ENCODE results near the gene ZNF529.

ZNF529 gene

DNA sequence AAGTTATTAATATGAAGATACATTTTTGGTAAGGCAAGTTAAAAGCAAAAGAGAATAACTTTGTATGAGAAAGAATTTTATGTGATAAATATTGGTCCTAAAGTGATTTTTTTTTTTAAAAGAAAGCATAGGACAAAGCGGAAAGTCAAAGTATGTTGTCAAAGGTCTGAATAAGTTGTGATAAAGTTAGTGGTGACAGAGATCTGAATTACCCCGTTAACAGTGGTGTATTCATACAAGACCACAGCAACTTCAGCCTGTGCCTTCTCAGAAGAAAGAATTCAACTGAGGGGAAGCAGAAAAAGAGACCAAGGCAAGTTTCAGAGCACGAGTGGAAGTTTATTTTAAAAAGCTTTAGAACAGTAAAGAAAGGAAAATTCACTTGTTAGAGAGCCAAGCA lies 64.8 kb downstream of the ZNF529 start:
- no peak overlapping the region for H3K9ac ChIP-seq (ENCODE audit: low read length)
- no peaks in the 10 kb centered on the region for H3K4me1 ChIP-seq (ENCODE audit: control insufficient read depth, insufficient read depth, low read length)
- no peak overlapping the region for H3K27ac ChIP-seq (ENCODE audit: low read depth, low read length)
- no peak overlapping the region for H3K4me3 ChIP-seq (ENCODE audit: low read depth, low read length)
- peaks cover 65% of the 10 kb centered on the region for H3K9me3 ChIP-seq (ENCODE audit: control insufficient read depth, insufficient read depth, low read depth, low read length)
- H3K36me3 ChIP-seq (ENCODE audit: control insufficient read depth, insufficient read depth, low read length) = peaks cover 12% of the 10 kb centered on the region
- H3K27me3 ChIP-seq (ENCODE audit: control insufficient read depth, insufficient read depth, low read length) = no peaks in the 10 kb centered on the region

DNA sequence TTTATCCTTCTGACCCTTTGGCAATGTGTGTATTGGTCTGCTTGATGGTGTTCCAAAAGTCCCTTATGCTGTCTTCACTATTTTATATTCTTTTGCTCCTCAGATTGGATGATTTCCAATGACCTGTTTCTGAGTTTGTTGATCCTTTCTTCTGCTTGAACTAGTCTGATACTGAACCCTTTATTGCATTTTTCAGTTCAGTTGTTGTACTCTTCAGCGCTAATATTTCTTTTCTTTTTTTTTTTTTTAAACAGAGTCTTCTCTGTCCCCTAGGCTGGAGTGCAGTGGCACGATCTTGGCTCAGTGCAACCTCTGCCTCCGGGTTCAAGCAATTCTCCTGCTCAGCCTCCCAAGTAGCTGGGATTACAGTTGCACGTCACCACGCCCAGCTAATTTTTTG lies 71.1 kb downstream of the ZNF529 start:
- Histone ChIP-seq H3K9me3 (ENCODE audit: control insufficient read depth, insufficient read depth, low read depth, low read length) (peaks cover 71% of the 10 kb centered on the region), H3K9ac (ENCODE audit: low read length) (no peak overlapping the region), H3K27me3 (ENCODE audit: control insufficient read depth, insufficient read depth, low read length) (no peaks in the 10 kb centered on the region), H3K36me3 (ENCODE audit: control insufficient read depth, insufficient read depth, low read length) (no peaks in the 10 kb centered on the region), H3K4me1 (ENCODE audit: control insufficient read depth, insufficient read depth, low read length) (no peaks in the 10 kb centered on the region), H3K27ac (ENCODE audit: low read depth, low read length) (no peak overlapping the region), H3K4me3 (ENCODE audit: low read depth, low read length) (no peak overlapping the region)

DNA sequence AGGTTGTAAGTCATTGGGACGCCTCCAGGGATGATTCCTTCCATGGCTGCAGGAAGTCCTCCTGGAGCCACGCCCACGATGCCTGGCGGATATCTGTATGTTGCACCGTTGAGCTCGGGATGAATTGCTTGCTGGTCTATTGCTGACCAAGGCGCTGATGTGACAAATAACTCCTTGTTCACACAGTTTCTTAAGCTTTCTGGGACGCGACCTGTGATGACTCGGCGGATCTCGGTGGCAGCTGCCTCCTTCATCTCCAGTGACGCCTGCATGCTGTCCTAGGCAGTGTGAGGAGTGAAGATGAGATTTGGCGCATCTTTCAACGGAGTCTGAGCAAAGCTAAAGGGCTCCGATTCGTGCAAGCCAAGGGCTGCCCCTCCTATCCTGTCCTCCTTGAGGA lies 76.1 kb downstream of the ZNF529 start:
- H3K27me3 ChIP-seq (ENCODE audit: control insufficient read depth, insufficient read depth, low read length) = no peaks in the 10 kb centered on the region
- H3K36me3 ChIP-seq (ENCODE audit: control insufficient read depth, insufficient read depth, low read length) = no peaks in the 10 kb centered on the region
- no peaks in the 10 kb centered on the region for H3K4me1 ChIP-seq (ENCODE audit: control insufficient read depth, insufficient read depth, low read length)
- no peak overlapping the region for H3K4me3 ChIP-seq (ENCODE audit: low read depth, low read length)
- H3K9me3 ChIP-seq (ENCODE audit: control insufficient read depth, insufficient read depth, low read depth, low read length) = peaks cover 53% of the 10 kb centered on the region
- H3K9ac ChIP-seq (ENCODE audit: low read length) = no peak overlapping the region
- H3K27ac ChIP-seq (ENCODE audit: low read depth, low read length) = no peak overlapping the region
